MCF 10A (cell line): ENCODE results near the gene LIMS2. TPM values are rescaled to one million over a fixed set of nuclear protein-coding genes. Genes with fewer than 3 reads are reported as not detected.

ENCODE experiments used
- BruUV-seq: library from RNA; stranded (reverse); fragments of 400-500 nt; replicated peaks from 2 replicates; lab custom pipeline; 2021; lab: Mats Ljungman, UMichigan
- CTCF ChIA-PET: fragments of 300-600 bp; sonication (Branson Sonifier 250); formaldehyde crosslinking; extraction: SDS; loops from one replicate; lab custom pipeline; 2021; ENCODE audit warnings: antibody characterized with exemption, inconsistent platforms; lab: Yijun Ruan, JAX
- POLR2A ChIA-PET: fragments of 300-600, 350-650 bp; sonication (Branson Sonifier 250); formaldehyde crosslinking; extraction: SDS; loops from one replicate; lab custom pipeline; 2020; ENCODE audit warnings: antibody characterized with exemption, inconsistent platforms; lab: Yijun Ruan, JAX
- DNase-seq: peaks from one replicate; pipeline ENCODE4 v3.0.0-alpha.2; 2018; ENCODE audit not compliant: unreplicated experiment
- H3K27ac Mint-ChIP-seq: one replicate; pipeline ENCODE4 v1.8.0; 2022; ENCODE audit warnings: mild to moderate bottlenecking, low read depth, mixed read lengths; ENCODE audit not compliant: unreplicated experiment
- H3K27me3 Mint-ChIP-seq: one replicate; pipeline ENCODE4 v1.8.0; 2022; ENCODE audit warnings: mixed read lengths; ENCODE audit not compliant: insufficient read depth, unreplicated experiment
- H3K36me3 Mint-ChIP-seq: one replicate; pipeline ENCODE4 v1.8.0; 2022; ENCODE audit warnings: mild to moderate bottlenecking, moderate library complexity, mixed read lengths; ENCODE audit not compliant: insufficient read depth, unreplicated experiment
- H3K4me1 Mint-ChIP-seq: one replicate; pipeline ENCODE4 v1.8.0; 2022; ENCODE audit warnings: mixed read lengths; ENCODE audit not compliant: insufficient read depth, unreplicated experiment
- H3K4me3 Mint-ChIP-seq: one replicate; pipeline ENCODE4 v1.8.0; 2022; ENCODE audit warnings: mild to moderate bottlenecking, moderate library complexity, mixed read lengths; ENCODE audit not compliant: unreplicated experiment
- H3K9me3 Mint-ChIP-seq: one replicate; pipeline ENCODE4 v1.8.0; 2022; ENCODE audit warnings: mixed read lengths; ENCODE audit not compliant: unreplicated experiment
- CTCF ChIP-seq: fragments of 200-600 bp; IDR thresholded peaks from one replicate; pipeline ENCODE4 v1.8.0; 2022; ENCODE audit warnings: antibody characterized with exemption, mild to moderate bottlenecking; ENCODE audit not compliant: unreplicated experiment
- intact Hi-C: fragments of 100-400 bp; cut with micrococcal nuclease; formaldehyde crosslinking; loops from 2 replicates; pipeline ENCODE4 v1.14.1; 2022
- total RNA-seq: library from RNA; stranded (reverse); gene quantifications from 2 replicates; pipeline ENCODE4 v1.2.3, GENCODE V29; 2022

LIMS2 gene
- total RNA-seq, 1 experiment from 2014 or later, result not detected

GRCh38 chr2:127643439-127644065 is 31.8 kb downstream of the LIMS2 start:
- DNase-seq, result no peak
- BruUV-seq, result no TSS peak
- no peak for TF ChIP-seq CTCF
- H3K36me3 Mint-ChIP-seq, result no peaks in the 10 kb centered on the region
- no peak overlapping the region for H3K27ac Mint-ChIP-seq
- H3K9me3 Mint-ChIP-seq, result no peaks in the 10 kb centered on the region
- intact Hi-C loops, result no loop called here
- ChIA-PET POLR2A (no interaction called here), CTCF (interaction anchor here (0.6 kb wide), 1 partner anchor 32 kb away, joined by 3 read pairs; no protein-coding TSS in a partner anchor)
- H3K27me3 Mint-ChIP-seq, result no peaks in the 10 kb centered on the region
- no peak overlapping the region for H3K4me3 Mint-ChIP-seq
- H3K4me1 Mint-ChIP-seq, result no peaks in the 10 kb centered on the region

GRCh38 chr2:127642706-127643438 is 32.5 kb downstream of the LIMS2 start:
- intact Hi-C loops, result no loop called here
- no TSS peak for BruUV-seq
- Mint-ChIP-seq H3K4me3 (no peak overlapping the region), H3K27ac (no peak overlapping the region), H3K4me1 (no peaks in the 10 kb centered on the region), H3K27me3 (no peaks in the 10 kb centered on the region), H3K36me3 (no peaks in the 10 kb centered on the region), H3K9me3 (no peaks in the 10 kb centered on the region)
- no peak for DNase-seq
- CTCF ChIA-PET, result no interaction called here
- POLR2A ChIA-PET, result no interaction called here
- no peak for TF ChIP-seq CTCF

- DNase-seq, result no peak
- POLR2A ChIA-PET, result no interaction called here
- TF ChIP-seq CTCF, result no peak
- CTCF ChIA-PET, result no interaction called here
- BruUV-seq, result no TSS peak
- no peaks in the 10 kb centered on the region for H3K9me3 Mint-ChIP-seq
- no peaks in the 10 kb centered on the region for H3K36me3 Mint-ChIP-seq
- no peak overlapping the region for H3K4me3 Mint-ChIP-seq
- no peaks in the 10 kb centered on the region for H3K27me3 Mint-ChIP-seq
- intact Hi-C loops, result no loop called here
- no peaks in the 10 kb centered on the region for H3K4me1 Mint-ChIP-seq
- no peak overlapping the region for H3K27ac Mint-ChIP-seq
Observed at GRCh38 chr2:127641846-127642507, 33.4 kb downstream of the LIMS2 start.

GRCh38 chr2:127641133-127641532 is 34.2 kb downstream of the LIMS2 start:
- ChIA-PET CTCF (no interaction called here), POLR2A (interaction anchor here (0.9 kb wide), 1 partner anchor 8 kb away, joined by 3 read pairs; no protein-coding TSS in a partner anchor)
- Mint-ChIP-seq H3K4me1 (no peaks in the 10 kb centered on the region), H3K27ac (no peak overlapping the region), H3K4me3 (no peak overlapping the region), H3K27me3 (no peaks in the 10 kb centered on the region), H3K9me3 (no peaks in the 10 kb centered on the region), H3K36me3 (no peaks in the 10 kb centered on the region)
- intact Hi-C loops, result no loop called here
- no peak for DNase-seq
- no peak for TF ChIP-seq CTCF
- no TSS peak for BruUV-seq
